B cell (primary cell): ENCODE results near the gene EXOC4. TPM values are rescaled to one million over a fixed set of nuclear protein-coding genes. Genes with fewer than 3 reads are reported as not detected.
A peak's percentile ranks its signal among the peaks of the same experiment; 100 is the strongest.

Experiments used
- ATAC-seq: fragments of 200-7000 bp; cut with Tn5 transposase; one replicate; pipeline ENCODE4 v1.10.0; 2021; ENCODE audit warnings: low read depth, mild to moderate bottlenecking, moderate number of reproducible peaks, moderate library complexity
- CTCF ChIA-PET: fragments of 350-600 bp; sonication (Branson Sonifier 250); formaldehyde crosslinking; loops from one replicate; lab custom pipeline; 2021; ENCODE audit warnings: antibody characterized with exemption, inconsistent platforms; lab: Charles Lee
- POLR2A ChIA-PET: fragments of 350-600 bp; sonication (Branson Sonifier 250); formaldehyde crosslinking; loops from one replicate; lab custom pipeline; 2021; ENCODE audit warnings: antibody characterized with exemption; lab: Charles Lee
- DNase-seq: peaks from one replicate; pipeline ENCODE4 v3.0.0; 2013
- H2AFZ ChIP-seq: 2 replicates; pipeline ENCODE4 v1.6.1; 2012; ENCODE audit warnings: mild to moderate bottlenecking, low read depth, low read length; ENCODE audit not compliant: insufficient read depth, poor library complexity, severe bottlenecking
- H3K27ac ChIP-seq, 2 donors: 1 replicate in 1 of 2; 2 replicates in 1 of 2; pipeline ENCODE4 v1.5.1; 2012 to 2013; ENCODE audit warnings: low read length in 2 of 2, mild to moderate bottlenecking in 2 of 2, moderate library complexity in 1 of 2
- H3K27me3 ChIP-seq, 4 experiments: fragments of 200-600 bp in 1 of 4; sonication (generic) in 1 of 4; replicated peaks in 1 of 4; 1 replicate in 2 of 4; 2 replicates in 2 of 4; pipeline versions ENCODE4 v1.6.1 to v1.7.0; 2013 to 2016; ENCODE audit warnings: low read length in 3 of 4, mild to moderate bottlenecking in 2 of 4, mixed read lengths in 1 of 4, moderate library complexity in 1 of 4; ENCODE audit not compliant: insufficient read depth in 4 of 4, control insufficient read depth in 3 of 4; ENCODE audit errors: control extremely low read depth in 1 of 4
- H3K36me3 ChIP-seq, 2 experiments: replicated peaks in 1 of 2; 1 replicate in 1 of 2; 2 replicates in 1 of 2; pipeline versions ENCODE4 v1.6.1 to v1.7.1; 2013; ENCODE audit warnings: low read length in 1 of 2; ENCODE audit not compliant: insufficient read depth in 2 of 2, control insufficient read depth in 1 of 2; ENCODE audit errors: control extremely low read depth in 1 of 2, extremely low read depth in 1 of 2
- H3K4me1 ChIP-seq, 2 donors: fragments of 200-600 bp in 1 of 2; sonication (generic) in 1 of 2; 1 replicate in 1 of 2; 2 replicates in 1 of 2; pipeline versions ENCODE4 v1.5.1 to v1.6.1; 2013 to 2017; ENCODE audit warnings: low read length in 2 of 2; ENCODE audit not compliant: control insufficient read depth in 2 of 2, insufficient read depth in 2 of 2
- H3K4me2 ChIP-seq: replicated peaks from 2 replicates; pipeline ENCODE3; 2012; ENCODE audit warnings: mild to moderate bottlenecking, low read depth, low read length; ENCODE audit not compliant: poor library complexity, severe bottlenecking
- H3K4me3 ChIP-seq, 5 experiments: fragments of 200-600 bp in 1 of 5; sonication (generic) in 1 of 5; 1 replicate in 3 of 5; 2 replicates in 2 of 5; pipeline versions ENCODE4 v1.5.1 to v1.7.0; 2011 to 2016; ENCODE audit warnings: low read length in 4 of 5, mild to moderate bottlenecking in 4 of 5, low read depth in 2 of 5, control low read depth in 1 of 5, moderate library complexity in 1 of 5; ENCODE audit not compliant: insufficient read depth in 1 of 5; ENCODE audit errors: control extremely low read depth in 1 of 5, extremely low read depth in 1 of 5
- H3K79me2 ChIP-seq: fragments of 200-600 bp; sonication (generic); one replicate; pipeline ENCODE4 v1.6.0; 2016; ENCODE audit warnings: low read length; ENCODE audit not compliant: control insufficient read depth, insufficient read depth
- H3K9ac ChIP-seq: fragments of 200-600 bp; sonication (generic); 2 replicates; pipeline ENCODE4 v1.6.1; 2017; ENCODE audit warnings: mild to moderate bottlenecking, low read length, moderate library complexity
- H3K9me3 ChIP-seq, 3 donors: one replicate each; pipeline versions ENCODE4 v1.6.1 to v1.7.1; 2013; ENCODE audit warnings: low read length in 2 of 3; ENCODE audit not compliant: control insufficient read depth in 2 of 3, insufficient read depth in 1 of 3; ENCODE audit errors: control extremely low read depth in 1 of 3
- H4K20me1 ChIP-seq: 2 replicates; pipeline ENCODE4 v1.6.0; 2012; ENCODE audit warnings: mild to moderate bottlenecking, low read length; ENCODE audit not compliant: insufficient read depth, control insufficient read depth, poor library complexity, severe bottlenecking
- H3K27ac Mint-ChIP-seq: one replicate; pipeline ENCODE4 v1.8.0; 2021; ENCODE audit warnings: mixed read lengths
- H3K27me3 Mint-ChIP-seq: one replicate; pipeline ENCODE4 v1.8.0; 2021; ENCODE audit warnings: mixed read lengths
- H3K4me1 Mint-ChIP-seq: one replicate; pipeline ENCODE4 v1.8.0; 2021; ENCODE audit warnings: mixed read lengths
- H3K4me3 Mint-ChIP-seq: one replicate; pipeline ENCODE4 v1.8.0; 2021; ENCODE audit warnings: mixed read lengths
- H3K9me3 Mint-ChIP-seq: one replicate; pipeline ENCODE4 v1.8.0; 2022; ENCODE audit warnings: mixed read lengths; ENCODE audit not compliant: insufficient read depth
- CTCF ChIP-seq: fragments of 200-600 bp; IDR thresholded peaks from one replicate; pipeline ENCODE4 v1.8.0; 2022; ENCODE audit warnings: antibody characterized with exemption, mild to moderate bottlenecking
- EZH2 ChIP-seq: IDR thresholded peaks from 2 replicates; pipeline ENCODE4 v1.6.1; 2012; ENCODE audit warnings: borderline replicate concordance, low read depth, mild to moderate bottlenecking, moderate library complexity, low read length; ENCODE audit not compliant: insufficient read depth, poor library complexity, severe bottlenecking
- WGBS: methylation state at CpG from one replicate; pipeline ENCODE4 v1.1.5; 2013; ENCODE audit warnings: missing lambda C conversion rate; ENCODE audit not compliant: insufficient coverage; 5-methylcytosine and 5-hydroxymethylcytosine counted together
- intact Hi-C: fragments of 100-400 bp; cut with micrococcal nuclease; formaldehyde crosslinking; loops from one replicate; pipeline ENCODE4 v1.10.0; 2022
- polyA plus RNA-seq: library from polyadenylated mRNA; depleted of rRNA; stranded (reverse); fragments of >200 nt; gene quantifications from 2 replicates; pipeline ENCODE4 v1.2.3, GENCODE V29; 2012
- total RNA-seq, 2 donors: library from RNA; stranded (reverse); fragments of 120-200 nt in 1 of 2; gene quantifications; 1 replicate in 1 of 2; 2 replicates in 1 of 2; pipeline versions ENCODE4 v1.2.3 to v1.2.4, GENCODE V29; 2013 to 2022

EXOC4 gene
- total and polyA plus RNA-seq, 2 donors (not counting 1 experiment from before 2014, with no cell fraction given) = 16.7 to 135 TPM

- H4K20me1 ChIP-seq = no peaks in the 10 kb centered on the region
- H3K27ac ChIP-seq = no peak overlapping the region
- no peak for ATAC-seq
- no peaks in the 10 kb centered on the region for H3K79me2 ChIP-seq
- Mint-ChIP-seq H3K27me3 (no peaks in the 10 kb centered on the region), H3K4me3 (no peak overlapping the region), H3K27ac (no peak overlapping the region), H3K9me3 (no peaks in the 10 kb centered on the region), H3K4me1 (peaks cover 1% of the 10 kb centered on the region)
- intact Hi-C loops = no loop called here
- no peak overlapping the region for H3K9ac ChIP-seq
- no peaks in the 10 kb centered on the region for H3K4me1 ChIP-seq
- DNase-seq = peak; percentile 9
- H3K27me3 ChIP-seq = no peaks in the 10 kb centered on the region
- CTCF ChIA-PET = interaction anchor here (1.1 kb wide), 1 partner anchor 10 kb away, joined by 3 read pairs; no protein-coding TSS in a partner anchor
- H3K4me3 ChIP-seq = no peak overlapping the region
- TF ChIP-seq EZH2 = no peak
- peak; percentile 33 for TF ChIP-seq CTCF
- no peaks in the 10 kb centered on the region for H3K36me3 ChIP-seq
- no peak overlapping the region for H3K4me2 ChIP-seq
- H2AFZ ChIP-seq = no peak overlapping the region
- no peaks in the 10 kb centered on the region for H3K9me3 ChIP-seq
- 50% methylated on average over 2 of the region's 6 CpGs for WGBS
- POLR2A ChIA-PET = no interaction called here
These were observed 490.0 kb downstream of the EXOC4 start for GRCh38 chr7:133742709-133743538.

GRCh38 chr7:133744451-133744850, 491.6 kb downstream of the EXOC4 start:
- Histone ChIP-seq H2AFZ (no peak overlapping the region), H4K20me1 (no peaks in the 10 kb centered on the region), H3K9me3 (no peaks in the 10 kb centered on the region), H3K27me3 (no peaks in the 10 kb centered on the region), H3K4me1 (no peaks in the 10 kb centered on the region), H3K79me2 (no peaks in the 10 kb centered on the region), H3K27ac (no peak overlapping the region), H3K4me2 (no peak overlapping the region), H3K9ac (no peak overlapping the region), H3K36me3 (no peaks in the 10 kb centered on the region), H3K4me3 (no peak overlapping the region)
- no peak for DNase-seq
- no peak overlapping the region for H3K27ac Mint-ChIP-seq
- no peak for ATAC-seq
- CTCF ChIA-PET = no interaction called here
- POLR2A ChIA-PET = no interaction called here
- intact Hi-C loops = no loop called here
- 100% methylated on average over 3 of the region's 3 CpGs for WGBS
- no peaks in the 10 kb centered on the region for H3K9me3 Mint-ChIP-seq
- H3K4me1 Mint-ChIP-seq = peaks cover 1% of the 10 kb centered on the region
- H3K27me3 Mint-ChIP-seq = no peaks in the 10 kb centered on the region
- TF ChIP-seq EZH2 (no peak), CTCF (no peak)
- H3K4me3 Mint-ChIP-seq = no peak overlapping the region
